DOHH2 (cell line): ENCODE data around the gene ZBTB16.

Experiments
- H3F3A ChIP-seq: fragments of 200-600 bp; sonication (generic), shearing (Covaris generic); 2 replicates; pipeline ENCODE4 v1.6.0; 2016; ENCODE audit warnings: antibody characterized with exemption, mild to moderate bottlenecking; ENCODE audit not compliant: control insufficient read depth, insufficient read depth
- H3K27ac ChIP-seq: fragments of 200-600 bp; sonication (generic); 2 replicates; pipeline ENCODE4 v1.5.1; 2014; ENCODE audit warnings: low read depth, mild to moderate bottlenecking, low read length, moderate library complexity
- H3K27me3 ChIP-seq: fragments of 200-600 bp; sonication (generic); 2 replicates; pipeline ENCODE4 v1.6.1; 2014; ENCODE audit warnings: mild to moderate bottlenecking, low read length, mixed read lengths; ENCODE audit not compliant: control insufficient read depth
- H3K36me3 ChIP-seq: fragments of 200-600 bp; sonication (generic); 2 replicates; pipeline ENCODE4 v1.6.1; 2014; ENCODE audit warnings: mild to moderate bottlenecking, low read length, moderate library complexity, mixed read lengths; ENCODE audit not compliant: control insufficient read depth
- H3K4me1 ChIP-seq: fragments of 200-600 bp; sonication (generic); 2 replicates; pipeline ENCODE4 v1.6.1; 2014; ENCODE audit warnings: mild to moderate bottlenecking, low read length, mixed read lengths; ENCODE audit not compliant: control insufficient read depth
- H3K4me2 ChIP-seq: fragments of 200-600 bp; sonication (generic); 2 replicates; pipeline ENCODE4 v1.6.0; 2014; ENCODE audit warnings: mild to moderate bottlenecking, low read length, moderate library complexity
- H3K4me3 ChIP-seq: fragments of 200-600 bp; sonication (generic); 2 replicates; pipeline ENCODE4 v1.5.1; 2014; ENCODE audit warnings: mild to moderate bottlenecking, low read length, mixed read lengths
- H3K79me2 ChIP-seq: fragments of 200-600 bp; sonication (generic); 2 replicates; pipeline ENCODE4 v1.6.1; 2014; ENCODE audit warnings: mild to moderate bottlenecking, low read length, mixed read lengths; ENCODE audit not compliant: control insufficient read depth
- H3K9me2 ChIP-seq: fragments of 200-600 bp; sonication (generic); replicated peaks from 2 replicates; pipeline ENCODE4 v1.6.1; 2014; ENCODE audit warnings: mild to moderate bottlenecking, low read length, mixed read lengths; ENCODE audit not compliant: control insufficient read depth
- H3K9me3 ChIP-seq: fragments of 200-600 bp; sonication (generic); 2 replicates; pipeline ENCODE4 v1.6.1; 2014; ENCODE audit warnings: antibody characterized with exemption, low read length, mixed read lengths; ENCODE audit not compliant: control insufficient read depth, insufficient read depth
- H4K20me1 ChIP-seq: fragments of 200-600 bp; sonication (generic); 2 replicates; pipeline ENCODE4 v1.6.0; 2014; ENCODE audit warnings: low read depth, mild to moderate bottlenecking, antibody characterized with exemption, low read length, moderate library complexity; ENCODE audit not compliant: control insufficient read depth, insufficient read depth
- EZH2phosphoT487 ChIP-seq: fragments of 200-600 bp; sonication (generic); IDR thresholded peaks from 2 replicates; pipeline ENCODE4 v1.6.1; 2017; ENCODE audit warnings: borderline replicate concordance, mild to moderate bottlenecking, antibody characterized with exemption, low read length, moderate library complexity, mixed read lengths
- TF ChIP-seq, protein P1 (sequence below): fragments of 200-600 bp; sonication (generic); IDR thresholded peaks from one replicate; pipeline ENCODE4 v1.5.1; 2014; ENCODE audit warnings: antibody characterized with exemption, mild to moderate bottlenecking, low read depth, low read length; ENCODE audit not compliant: poor library complexity, severe bottlenecking

The ZBTB16 gene

DNA sequence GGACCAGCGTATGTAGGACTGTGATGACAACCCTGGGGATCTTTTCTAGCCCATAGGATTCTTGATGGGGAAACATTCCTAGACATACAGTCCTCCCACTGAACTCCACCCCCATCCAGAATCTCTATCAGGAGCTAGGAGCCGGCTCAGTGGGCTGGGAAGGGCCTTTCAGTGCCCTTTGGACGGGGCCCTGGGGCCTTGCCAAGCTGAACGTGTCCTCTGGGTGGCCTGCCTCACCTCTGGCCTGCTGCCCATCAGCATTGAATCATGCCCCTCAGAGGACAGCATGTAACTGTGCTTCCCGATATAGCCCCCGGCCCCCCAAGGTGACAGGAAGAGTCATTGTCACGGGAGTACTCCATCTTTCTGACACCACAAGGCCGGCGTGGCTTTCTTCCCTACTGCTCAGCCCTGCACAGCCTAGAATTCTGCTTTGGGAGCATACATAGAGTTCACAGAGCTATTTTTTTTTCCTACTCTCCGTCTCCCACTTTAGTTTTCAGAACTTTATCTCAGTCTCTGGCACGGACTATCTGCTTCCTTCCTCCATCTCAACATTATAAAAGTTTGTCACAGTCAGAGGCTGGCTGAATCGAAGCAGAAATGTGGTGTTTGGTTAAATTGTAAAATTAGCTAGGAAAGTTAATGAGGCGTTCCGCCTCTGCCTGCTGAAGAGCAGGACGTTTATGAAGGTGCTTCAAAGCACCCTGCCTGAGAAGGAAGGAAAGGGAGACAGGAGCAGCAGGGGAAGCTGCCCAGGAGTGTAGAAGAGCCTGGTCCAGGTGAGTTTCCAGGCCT lies 111.9 kb downstream of the ZBTB16 start:
- no peak for TF ChIP-seq EZH2phosphoT487
- TF ChIP-seq, protein P1, sequence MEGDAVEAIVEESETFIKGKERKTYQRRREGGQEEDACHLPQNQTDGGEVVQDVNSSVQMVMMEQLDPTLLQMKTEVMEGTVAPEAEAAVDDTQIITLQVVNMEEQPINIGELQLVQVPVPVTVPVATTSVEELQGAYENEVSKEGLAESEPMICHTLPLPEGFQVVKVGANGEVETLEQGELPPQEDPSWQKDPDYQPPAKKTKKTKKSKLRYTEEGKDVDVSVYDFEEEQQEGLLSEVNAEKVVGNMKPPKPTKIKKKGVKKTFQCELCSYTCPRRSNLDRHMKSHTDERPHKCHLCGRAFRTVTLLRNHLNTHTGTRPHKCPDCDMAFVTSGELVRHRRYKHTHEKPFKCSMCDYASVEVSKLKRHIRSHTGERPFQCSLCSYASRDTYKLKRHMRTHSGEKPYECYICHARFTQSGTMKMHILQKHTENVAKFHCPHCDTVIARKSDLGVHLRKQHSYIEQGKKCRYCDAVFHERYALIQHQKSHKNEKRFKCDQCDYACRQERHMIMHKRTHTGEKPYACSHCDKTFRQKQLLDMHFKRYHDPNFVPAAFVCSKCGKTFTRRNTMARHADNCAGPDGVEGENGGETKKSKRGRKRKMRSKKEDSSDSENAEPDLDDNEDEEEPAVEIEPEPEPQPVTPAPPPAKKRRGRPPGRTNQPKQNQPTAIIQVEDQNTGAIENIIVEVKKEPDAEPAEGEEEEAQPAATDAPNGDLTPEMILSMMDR: no peak
- H3K4me3 ChIP-seq: no peak overlapping the region
- H4K20me1 ChIP-seq: no peaks in the 10 kb centered on the region
- H3K9me3 ChIP-seq: no peaks in the 10 kb centered on the region
- H3K27me3 ChIP-seq: no peaks in the 10 kb centered on the region
- peaks cover 57% of the 10 kb centered on the region for H3K4me1 ChIP-seq
- H3F3A ChIP-seq: peaks cover 3% of the 10 kb centered on the region
- peak overlapping the region; percentile 38 for H3K4me2 ChIP-seq
- H3K27ac ChIP-seq: no peak overlapping the region
- H3K79me2 ChIP-seq: no peaks in the 10 kb centered on the region
- no peaks in the 10 kb centered on the region for H3K36me3 ChIP-seq
- no peaks in the 10 kb centered on the region for H3K9me2 ChIP-seq

DNA sequence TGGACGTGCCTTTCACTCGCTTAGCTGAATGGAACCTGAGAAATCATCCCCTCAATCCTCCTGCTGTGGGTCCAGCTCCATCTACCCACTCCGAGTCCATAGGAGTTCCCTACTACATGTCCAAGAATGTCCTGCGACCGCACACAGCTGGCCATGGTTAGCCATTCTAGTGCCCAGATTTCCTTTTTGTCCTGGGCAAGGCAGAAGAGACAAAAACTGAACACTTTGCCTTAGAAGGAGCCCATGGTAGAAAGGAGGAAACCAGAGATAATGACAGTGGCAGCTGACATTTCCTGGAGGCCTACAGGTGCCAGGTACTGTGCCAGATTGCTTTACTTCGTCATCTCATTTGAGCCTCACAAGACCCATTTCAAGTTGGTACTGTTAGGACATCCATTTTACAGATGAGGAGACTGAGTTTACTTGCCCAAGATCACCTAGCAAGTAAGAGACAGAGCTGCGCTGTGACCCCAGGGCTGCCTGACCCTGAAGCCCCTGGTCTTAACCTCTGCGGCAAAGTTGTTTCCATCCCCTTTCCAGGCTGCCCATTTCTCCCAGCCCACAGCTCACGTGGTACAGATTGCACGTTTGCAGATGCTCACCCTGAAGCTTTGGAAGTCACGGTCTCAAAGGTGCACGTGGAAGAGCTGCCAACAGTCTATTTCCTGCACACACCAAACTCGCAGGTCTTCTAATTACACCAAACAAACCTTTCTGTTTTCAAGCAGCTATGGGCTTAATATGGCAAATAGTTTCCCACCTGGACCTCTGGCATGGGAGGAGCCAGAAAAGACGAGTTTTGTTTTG lies 112.7 kb downstream of the ZBTB16 start:
- Histone ChIP-seq H3K4me3 (no peak overlapping the region), H3K27me3 (no peaks in the 10 kb centered on the region), H3K36me3 (no peaks in the 10 kb centered on the region), H3K4me1 (peaks cover 49% of the 10 kb centered on the region), H3F3A (peaks cover 2% of the 10 kb centered on the region; the same call in 1 of the 2 replicates), H4K20me1 (no peaks in the 10 kb centered on the region), H3K9me2 (no peaks in the 10 kb centered on the region), H3K27ac (no peak overlapping the region), H3K9me3 (no peaks in the 10 kb centered on the region), H3K4me2 (peak overlapping the region; percentile 38), H3K79me2 (no peaks in the 10 kb centered on the region)
- TF ChIP-seq, protein P1: no peak
- no peak for TF ChIP-seq EZH2phosphoT487

DNA sequence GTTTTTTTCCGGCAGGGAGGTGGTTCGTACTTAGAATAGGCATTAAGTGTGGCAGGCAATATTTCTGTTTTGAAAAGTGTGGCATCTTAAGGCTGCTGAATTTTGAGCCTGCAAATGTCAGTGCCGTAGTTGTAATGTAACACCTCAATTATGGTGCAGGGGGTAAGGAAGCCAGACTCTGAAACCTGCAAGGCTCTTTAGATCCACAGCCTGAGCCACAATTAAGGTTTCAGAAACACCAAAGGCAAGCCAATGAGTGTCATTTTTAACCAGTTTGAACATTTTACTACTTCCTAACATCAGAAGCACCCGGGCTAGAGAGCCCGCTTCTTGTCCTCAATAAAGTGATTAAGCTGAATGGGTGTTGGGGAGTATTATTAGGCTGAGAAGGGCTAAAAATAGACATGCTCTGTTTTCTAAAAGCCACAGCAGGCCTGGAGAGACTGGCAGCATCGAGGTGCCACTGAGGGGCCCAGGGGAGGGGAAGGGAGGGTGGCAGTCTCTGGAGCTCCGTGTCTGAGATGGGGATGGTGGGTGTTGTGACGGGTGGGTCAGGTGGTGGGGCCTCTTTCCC lies 113.4 kb downstream of the ZBTB16 start:
- H3F3A ChIP-seq: no peaks in the 10 kb centered on the region
- no peak overlapping the region for H3K4me3 ChIP-seq
- H3K9me3 ChIP-seq: no peaks in the 10 kb centered on the region
- H3K79me2 ChIP-seq: no peaks in the 10 kb centered on the region
- no peaks in the 10 kb centered on the region for H3K9me2 ChIP-seq
- peaks cover 42% of the 10 kb centered on the region for H3K4me1 ChIP-seq
- H4K20me1 ChIP-seq: no peaks in the 10 kb centered on the region
- H3K4me2 ChIP-seq: peak overlapping the region; percentile 38
- H3K27ac ChIP-seq: no peak overlapping the region
- no peaks in the 10 kb centered on the region for H3K36me3 ChIP-seq
- no peak for TF ChIP-seq EZH2phosphoT487
- TF ChIP-seq, protein P1: no peak
- no peaks in the 10 kb centered on the region for H3K27me3 ChIP-seq
